ENCODE data around the gene SHC2. TPM values are rescaled to one million over a fixed set of nuclear protein-coding genes. Genes with fewer than 3 reads are reported as not detected.
"Not testable (repeated sequence)": the region's sequence is repeated elsewhere in the genome, so short reads cannot be mapped to it uniquely, and the experiment has no call there.

SHC2 gene
- total RNA-seq, 1 experiment from 2014 or later = 0.98 TPM

GRCh38 chr19:456547-457110 lies 4.2 kb downstream of the SHC2 start:
- in situ Hi-C loops (cut with HindIII; ENCODE audit: low pct_unique_long_range_greater_than_20kb, low sequenced_read_pairs) = no loop called here
- no peak for DNase-seq (ENCODE audit: low read depth)

DNA sequence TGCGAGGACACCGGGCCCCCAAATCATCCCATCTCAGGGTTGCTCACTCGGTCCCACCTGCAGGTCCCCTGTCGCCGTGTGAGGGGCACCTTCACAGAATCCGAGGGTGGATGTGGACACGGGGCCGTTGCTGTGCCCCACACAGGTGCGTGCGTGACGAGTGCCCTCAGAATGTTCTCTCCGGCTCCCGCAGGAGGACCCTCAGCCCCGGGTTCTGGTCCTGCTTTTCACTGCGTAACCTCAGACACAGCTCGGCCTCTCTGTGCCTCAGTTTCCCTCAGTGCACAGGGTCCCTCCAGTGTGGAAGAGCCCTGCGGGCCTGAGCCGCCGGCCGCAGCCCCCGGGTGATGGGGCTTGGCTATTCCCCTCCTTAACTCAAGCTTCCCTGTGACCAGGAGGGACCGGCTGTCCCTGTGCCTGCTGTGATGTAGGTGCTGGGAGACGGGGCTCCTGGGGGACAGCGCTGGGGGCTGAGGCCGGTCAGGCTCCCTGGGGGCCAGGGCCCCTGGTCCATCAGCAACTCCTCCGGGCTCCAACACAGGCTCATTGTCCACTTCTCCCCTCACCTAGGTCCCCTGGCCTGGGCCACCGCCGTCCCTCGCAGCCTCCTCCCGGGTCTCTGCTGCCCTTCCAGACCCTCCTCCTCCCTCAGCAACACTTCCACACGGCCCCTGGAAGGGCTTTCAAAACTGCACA lies 4.8 kb downstream of the SHC2 start:
- in situ Hi-C loops (cut with HindIII; ENCODE audit: low pct_unique_long_range_greater_than_20kb, low sequenced_read_pairs) = no loop called here
- no peak for DNase-seq (ENCODE audit: low read depth)

- in situ Hi-C loops (cut with HindIII; ENCODE audit: low pct_unique_long_range_greater_than_20kb, low sequenced_read_pairs) = no loop called here
Observed at GRCh38 chr19:455031-455705, 5.7 kb downstream of the SHC2 start.

GRCh38 chr19:453606-454005 lies 7.2 kb downstream of the SHC2 start:
- DNase-seq (ENCODE audit: low read depth) = no peak
- in situ Hi-C loops (cut with HindIII; ENCODE audit: low pct_unique_long_range_greater_than_20kb, low sequenced_read_pairs) = no loop called here

More at GRCh38 chr19:455031-455705, 5.7 kb downstream of the SHC2 start:
- DNase-seq (ENCODE audit: low read depth) = no peak

GRCh38 chr19:452829-453228 lies 8.0 kb downstream of the SHC2 start:
- in situ Hi-C loops (cut with HindIII; ENCODE audit: low pct_unique_long_range_greater_than_20kb, low sequenced_read_pairs) = no loop called here
- no peak for DNase-seq (ENCODE audit: low read depth)

DNA sequence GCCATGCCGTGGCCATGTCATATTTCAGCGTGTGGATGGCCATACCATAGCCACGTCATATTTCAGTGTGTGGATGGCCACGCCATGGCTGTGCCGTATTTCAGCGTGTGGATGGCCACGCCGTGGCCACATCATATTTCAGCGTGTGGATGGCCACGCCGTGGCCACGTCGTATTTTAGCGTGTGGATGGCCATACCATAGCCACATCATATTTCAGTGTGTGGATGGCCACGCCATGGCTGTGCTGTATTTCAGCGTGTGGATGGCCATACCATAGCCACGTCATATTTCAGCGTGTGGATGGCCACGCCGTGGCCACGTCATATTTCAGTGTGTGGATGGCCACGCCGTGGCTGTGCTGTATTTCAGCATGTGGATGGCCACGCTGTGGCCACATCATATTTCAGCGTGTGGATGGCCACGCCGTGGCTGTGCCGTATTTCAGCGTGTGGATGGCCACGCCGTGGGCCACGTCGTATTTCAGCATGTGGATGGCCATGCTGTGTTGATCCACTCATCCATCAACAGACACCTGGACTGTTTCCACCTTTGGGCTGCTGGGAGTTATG lies 9.8 kb downstream of the SHC2 start:
- DNase-seq (ENCODE audit: low read depth); in situ Hi-C loops (cut with HindIII; ENCODE audit: low pct_unique_long_range_greater_than_20kb, low sequenced_read_pairs): not testable (repeated sequence)

DNA sequence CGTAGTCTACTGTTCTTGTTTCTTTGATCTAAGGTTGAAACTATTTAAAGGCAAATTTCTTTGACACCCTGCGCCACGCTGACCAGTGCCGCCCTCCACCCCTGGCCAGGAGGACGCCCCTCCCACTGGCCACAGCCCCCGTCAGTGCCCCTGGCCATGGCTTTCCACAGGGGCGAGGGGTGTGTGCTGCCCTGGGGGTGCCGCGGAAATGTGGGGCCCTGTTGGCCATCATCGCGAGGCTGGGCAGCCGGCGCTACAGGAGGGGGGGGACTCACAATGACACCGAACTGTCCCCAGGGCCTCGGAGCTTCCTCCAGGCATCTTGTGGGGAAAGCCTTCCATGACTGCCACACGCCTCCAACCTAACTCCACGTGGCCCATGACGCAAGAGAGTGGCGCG lies 10.9 kb downstream of the SHC2 start:
- DNase-seq (ENCODE audit: low read depth) = no peak
- in situ Hi-C loops (cut with HindIII; ENCODE audit: low pct_unique_long_range_greater_than_20kb, low sequenced_read_pairs) = no loop called here

DNA sequence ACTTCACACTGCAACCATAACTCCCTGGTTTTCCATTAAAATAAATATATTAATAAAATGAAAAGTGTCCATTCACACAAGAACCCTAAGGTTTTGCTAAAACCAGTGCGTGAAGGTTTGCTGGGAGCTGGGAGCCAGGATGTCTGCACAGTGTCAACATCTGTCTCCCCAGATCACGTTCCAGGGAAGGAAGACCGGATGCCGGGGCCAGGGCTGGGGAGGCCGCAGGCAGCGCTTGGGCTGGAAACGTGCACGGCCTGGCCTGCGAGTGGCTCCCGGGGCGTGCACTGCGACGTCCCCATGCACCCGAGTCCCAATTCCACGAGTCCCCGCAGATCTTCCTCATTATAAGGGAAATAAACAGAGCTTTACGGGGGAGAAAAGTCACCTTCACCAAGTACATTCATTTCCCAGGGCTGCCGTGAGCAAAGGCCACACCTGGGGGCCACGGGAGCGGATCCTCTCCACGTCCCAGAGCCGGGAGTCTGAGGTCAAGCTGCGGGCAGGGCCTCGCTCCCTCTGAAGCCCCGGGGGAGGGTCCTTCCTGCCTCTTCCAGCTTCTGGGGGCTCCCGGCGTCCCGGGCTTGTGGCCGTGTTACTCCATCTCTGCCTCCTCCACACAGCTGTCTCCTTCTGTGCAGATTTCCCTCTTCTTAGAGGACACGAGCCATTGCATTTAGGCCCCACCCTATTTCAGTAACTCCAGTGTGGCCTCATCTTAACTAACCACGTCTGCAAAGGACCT lies 12.8 kb downstream of the SHC2 start:
- in situ Hi-C loops (cut with HindIII; ENCODE audit: low pct_unique_long_range_greater_than_20kb, low sequenced_read_pairs) = no loop called here
- DNase-seq (ENCODE audit: low read depth) = no peak

GRCh38 chr19:447064-447426 lies 13.8 kb downstream of the SHC2 start:
- DNase-seq (ENCODE audit: low read depth) = no peak
- in situ Hi-C loops (cut with HindIII; ENCODE audit: low pct_unique_long_range_greater_than_20kb, low sequenced_read_pairs) = no loop called here

- in situ Hi-C loops (cut with HindIII; ENCODE audit: low pct_unique_long_range_greater_than_20kb, low sequenced_read_pairs) = no loop called here
- no peak for DNase-seq (ENCODE audit: low read depth)
Observed at GRCh38 chr19:444677-445210, 16.1 kb downstream of the SHC2 start.

DNA sequence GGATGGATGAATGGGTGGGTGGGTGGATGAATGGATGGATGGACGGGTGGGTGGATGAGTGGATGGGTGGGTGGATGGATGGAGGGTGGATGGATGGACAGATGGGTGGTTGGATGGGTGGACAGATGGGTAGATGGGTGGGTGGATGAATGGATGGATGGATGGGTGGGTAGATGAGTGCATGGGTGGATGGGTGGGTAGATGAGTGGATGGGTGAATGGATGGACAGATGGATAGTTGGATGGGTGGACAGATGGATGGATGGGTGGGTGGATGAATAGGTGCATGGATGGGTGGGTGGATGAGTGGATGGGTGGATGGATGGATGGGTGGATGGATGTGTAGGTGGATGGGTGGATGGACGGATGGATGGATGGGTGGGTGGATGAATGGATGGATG lies 17.8 kb downstream of the SHC2 start:
- DNase-seq (ENCODE audit: low read depth) = no peak
- in situ Hi-C loops (cut with HindIII; ENCODE audit: low pct_unique_long_range_greater_than_20kb, low sequenced_read_pairs) = no loop called here

DNA sequence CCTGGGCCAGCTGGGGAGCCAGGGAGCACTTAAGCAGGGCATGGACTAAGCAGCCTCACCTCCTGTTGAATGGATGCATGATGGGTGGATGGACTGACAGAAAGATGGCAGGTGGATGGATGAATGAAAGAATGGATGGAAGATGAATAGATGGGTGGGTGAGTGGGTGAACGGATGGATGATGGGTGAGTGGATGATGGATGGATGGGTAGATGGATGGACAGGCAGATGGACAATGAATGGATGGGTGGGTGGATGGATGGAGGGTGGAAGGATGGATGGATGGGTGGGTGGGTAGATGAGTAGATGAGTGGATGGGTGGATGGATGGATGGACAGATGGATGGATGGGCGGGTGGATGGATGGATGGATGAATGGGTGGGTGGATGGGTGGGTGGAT lies 18.7 kb downstream of the SHC2 start:
- in situ Hi-C loops (cut with HindIII; ENCODE audit: low pct_unique_long_range_greater_than_20kb, low sequenced_read_pairs) = no loop called here
- no peak for DNase-seq (ENCODE audit: low read depth)

DNA sequence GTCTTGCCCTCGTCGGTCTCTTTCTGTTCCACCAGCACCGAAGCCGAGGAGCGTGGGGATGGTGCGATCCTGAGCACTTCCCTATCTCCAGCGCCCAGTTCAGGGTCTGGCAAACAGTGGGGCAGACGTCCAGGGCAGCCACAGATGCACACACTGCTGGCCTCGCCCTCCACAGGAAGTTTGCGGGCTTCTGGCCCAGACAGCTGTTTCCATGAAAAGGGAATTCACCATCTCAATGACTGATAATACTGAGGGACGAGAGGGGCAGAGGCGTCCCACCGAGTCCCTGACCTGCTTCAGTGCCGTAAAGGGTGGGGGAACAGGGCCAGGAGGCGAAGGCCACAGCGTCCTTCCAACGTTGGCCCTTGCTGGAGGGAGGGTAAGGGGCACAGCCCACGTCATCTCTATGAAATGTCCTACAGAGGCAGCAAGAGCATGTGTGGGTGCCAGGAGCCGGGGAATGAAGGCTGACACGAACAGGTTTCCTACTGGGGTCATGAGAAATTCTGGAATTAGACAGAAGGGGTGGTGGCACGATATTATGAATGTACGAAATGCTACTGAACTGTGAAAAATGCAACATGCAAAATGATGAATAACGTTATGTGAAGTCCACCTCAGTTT lies 19.5 kb downstream of the SHC2 start:
- DNase-seq (ENCODE audit: low read depth) = no peak
- in situ Hi-C loops (cut with HindIII; ENCODE audit: low pct_unique_long_range_greater_than_20kb, low sequenced_read_pairs) = no loop called here

DNA sequence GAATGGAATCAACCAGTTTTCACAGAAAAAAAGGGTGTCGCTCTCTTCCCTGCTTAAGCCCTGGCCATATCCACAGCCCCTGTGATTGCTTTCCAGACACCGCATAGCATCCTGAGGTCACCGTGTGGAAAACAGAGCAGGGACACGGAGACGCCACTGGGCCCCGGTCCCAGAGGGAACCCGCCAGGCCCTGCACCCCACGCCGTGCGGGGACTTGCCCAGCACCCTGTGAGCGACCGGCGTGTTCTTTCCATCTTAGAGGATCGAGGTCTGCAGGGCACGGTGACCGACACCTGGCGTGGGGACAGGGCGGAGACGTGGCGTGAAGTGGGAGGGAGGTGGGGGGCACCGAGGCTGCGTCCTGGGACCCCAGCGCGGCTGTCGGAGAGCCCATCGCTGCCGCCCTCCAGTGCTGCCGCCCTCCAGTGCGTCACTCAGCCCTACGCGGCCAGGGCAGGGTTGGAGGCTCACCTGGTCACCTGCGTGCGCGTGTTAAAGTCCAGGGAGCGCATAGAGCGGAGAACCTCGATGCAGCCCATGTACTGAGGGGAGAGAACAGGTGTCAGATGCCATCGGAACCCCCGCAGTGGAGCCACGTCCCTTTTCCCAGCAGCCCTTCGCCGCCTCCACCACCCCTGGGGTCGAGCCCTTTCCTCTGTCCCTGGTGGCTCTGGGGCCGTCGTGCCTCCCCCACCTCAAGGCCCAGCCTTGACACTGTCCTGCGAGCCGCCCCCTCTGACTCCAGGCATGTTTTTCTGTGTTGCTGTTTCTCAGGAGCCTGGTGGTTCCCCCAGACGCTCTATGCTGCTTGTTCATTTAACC lies 20.2 kb downstream of the SHC2 start:
- no peak for DNase-seq (ENCODE audit: low read depth)
- in situ Hi-C loops (cut with HindIII; ENCODE audit: low pct_unique_long_range_greater_than_20kb, low sequenced_read_pairs) = no loop called here

DNA sequence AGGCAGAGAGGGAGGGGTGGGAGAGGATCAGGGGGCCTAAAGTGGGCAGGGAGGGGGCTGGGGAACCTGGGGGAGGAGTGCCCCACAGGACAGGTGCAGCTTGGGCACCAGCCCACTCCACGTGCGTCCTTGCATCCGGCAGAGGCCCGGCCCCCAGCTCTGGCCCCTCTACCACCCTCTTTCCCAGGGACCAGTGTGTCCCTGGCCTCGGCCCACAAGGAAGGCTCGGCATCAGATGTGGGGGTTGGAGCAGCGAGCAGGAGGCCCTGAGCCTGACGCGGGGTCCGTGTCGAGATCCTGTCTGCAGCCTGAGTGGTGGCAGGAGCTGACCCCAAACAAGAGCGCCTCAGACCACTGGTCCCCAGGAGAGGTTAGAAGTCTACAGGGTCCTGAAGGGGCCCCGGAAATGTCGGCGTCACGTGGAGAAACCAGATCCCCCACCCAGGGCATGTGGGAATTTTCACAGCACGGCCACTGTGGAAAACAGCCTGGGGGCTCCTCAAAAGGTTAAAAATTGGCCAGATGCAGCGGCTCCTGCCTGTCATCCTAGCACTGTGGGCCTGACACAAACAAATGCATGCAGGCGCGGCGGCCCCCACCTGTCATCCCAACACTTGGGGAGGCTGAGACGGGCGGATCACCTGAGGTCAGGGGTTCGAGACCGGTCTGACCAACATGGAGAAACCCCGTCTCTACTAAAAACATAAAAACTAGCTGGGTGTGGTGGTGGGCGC lies 21.5 kb downstream of the SHC2 start:
- in situ Hi-C loops (cut with HindIII; ENCODE audit: low pct_unique_long_range_greater_than_20kb, low sequenced_read_pairs) = no loop called here
- DNase-seq (ENCODE audit: low read depth) = no peak

DNA sequence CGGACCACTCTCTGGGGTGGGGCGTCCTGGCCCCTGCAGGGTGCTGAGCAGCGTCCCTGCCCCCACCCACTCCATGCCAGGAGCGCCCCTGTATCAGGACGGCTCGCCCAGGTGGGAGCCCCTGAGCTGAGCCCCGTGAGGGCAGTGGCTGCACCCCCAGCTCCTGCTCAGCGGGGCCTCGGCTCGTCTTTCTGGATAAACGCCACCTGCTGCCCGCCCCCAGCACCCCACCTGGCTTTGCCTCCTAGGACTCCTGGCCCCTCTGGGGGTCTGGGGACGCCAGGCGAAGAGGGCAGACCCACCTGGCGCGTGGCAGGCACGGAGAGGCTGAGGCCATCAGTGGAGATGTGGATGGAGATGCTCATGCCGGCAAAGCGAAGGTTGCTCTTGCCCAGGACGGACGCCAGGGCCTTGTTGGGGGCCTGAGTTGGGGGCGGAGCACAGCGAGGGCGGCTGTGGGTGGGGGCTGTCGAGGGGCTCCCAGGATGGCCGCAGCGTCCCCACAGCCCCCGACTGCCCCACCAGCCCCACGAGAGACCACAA lies 22.3 kb downstream of the SHC2 start:
- no peak for DNase-seq (ENCODE audit: low read depth)
- in situ Hi-C loops (cut with HindIII; ENCODE audit: low pct_unique_long_range_greater_than_20kb, low sequenced_read_pairs) = no loop called here

- in situ Hi-C loops (cut with HindIII; ENCODE audit: low pct_unique_long_range_greater_than_20kb, low sequenced_read_pairs) = no loop called here
- DNase-seq (ENCODE audit: low read depth) = no peak
Observed at GRCh38 chr19:437041-437440, 23.8 kb downstream of the SHC2 start.

Measured in Caki2 (cell line).